HK-2 (cell line): Measurements from ENCODE around the gene SAA2.
"Not testable (repeated sequence)": the region's sequence is repeated elsewhere in the genome, so short reads cannot be mapped to it uniquely, and the experiment has no call there.

Source experiments
- DNase-seq: peaks from one replicate; pipeline ENCODE4 v3.0.0-alpha.2; 2018; ENCODE audit not compliant: unreplicated experiment

Gene SAA2

GRCh38 chr11:18248561-18248960, at the start of gene SAA2:
Gene SAA2, minus strand, starts transcription at chr11:18248668. Its CDS starts 657 bp downstream, at chr11:18248011.
- peak; percentile 21 for DNase-seq

DNA sequence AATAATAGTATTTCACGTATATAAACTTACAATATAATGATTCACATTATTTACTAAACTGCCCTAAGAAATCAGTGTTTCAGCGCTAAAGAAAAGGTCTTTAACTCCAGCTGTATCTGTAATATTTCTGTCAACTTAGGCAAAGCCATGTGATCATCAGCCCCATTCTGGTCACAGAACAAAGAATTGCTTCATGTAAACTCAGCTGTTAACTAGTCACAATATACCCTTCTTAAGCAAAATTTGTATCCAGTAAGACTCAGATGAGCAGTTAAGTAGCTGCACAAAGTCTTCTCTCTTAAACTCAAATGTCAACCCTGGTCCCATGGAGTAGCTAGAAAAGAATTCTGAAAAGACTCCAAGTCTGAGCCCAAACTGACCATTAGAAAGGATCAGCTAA, 46.8 kb upstream of the SAA2 start:
- no peak for DNase-seq

GRCh38 chr11:18294862-18295261, 46.4 kb upstream of the SAA2 start:
- DNase-seq = no peak

GRCh38 chr11:18288911-18289310, 40.4 kb upstream of the SAA2 start:
- DNase-seq = no peak

DNA sequence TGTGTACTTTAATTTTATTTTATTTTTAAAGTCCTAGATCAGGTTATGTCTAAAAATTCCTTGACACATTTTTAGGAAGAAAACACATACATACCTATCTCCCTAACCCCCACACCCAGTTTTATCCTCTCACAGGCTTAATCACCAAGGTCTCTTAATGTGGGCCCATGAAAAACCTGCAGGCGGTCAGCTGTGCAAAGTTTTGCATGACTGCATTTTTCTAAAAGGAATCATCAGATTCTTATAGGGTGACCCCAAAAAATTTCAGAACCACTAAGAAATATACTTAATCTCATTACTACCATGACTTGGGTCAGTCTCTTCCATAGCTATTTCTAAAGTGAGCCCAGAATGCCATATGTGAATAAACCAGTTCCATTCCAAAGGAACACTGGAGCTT, 37.4 kb upstream of the SAA2 start:
- no peak for DNase-seq

DNA sequence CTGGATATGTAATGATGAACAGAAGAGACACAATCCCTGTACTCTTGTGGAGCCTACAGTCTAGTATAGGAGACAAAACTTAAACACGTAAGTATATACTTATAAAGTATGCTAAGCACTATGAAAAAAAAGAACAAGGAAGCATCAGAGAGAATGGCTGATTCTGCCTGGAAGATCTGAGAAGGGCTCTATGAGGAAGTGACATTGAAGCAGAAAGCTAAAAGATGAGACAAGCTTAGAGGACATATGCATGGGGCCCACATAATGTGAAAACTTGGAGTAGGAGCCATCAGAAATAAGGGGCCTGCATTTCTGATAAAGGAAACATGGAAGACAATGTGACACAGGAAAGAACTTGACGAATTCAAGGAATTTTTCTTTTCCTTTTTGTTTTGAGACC, 34.2 kb upstream of the SAA2 start:
- DNase-seq = no peak

GRCh38 chr11:18280438-18281045, 32.1 kb upstream of the SAA2 start:
- no peak for DNase-seq

GRCh38 chr11:18277565-18278271, 29.2 kb upstream of the SAA2 start:
- no peak for DNase-seq

GRCh38 chr11:18271206-18271605, 22.7 kb upstream of the SAA2 start:
- DNase-seq = no peak

DNA sequence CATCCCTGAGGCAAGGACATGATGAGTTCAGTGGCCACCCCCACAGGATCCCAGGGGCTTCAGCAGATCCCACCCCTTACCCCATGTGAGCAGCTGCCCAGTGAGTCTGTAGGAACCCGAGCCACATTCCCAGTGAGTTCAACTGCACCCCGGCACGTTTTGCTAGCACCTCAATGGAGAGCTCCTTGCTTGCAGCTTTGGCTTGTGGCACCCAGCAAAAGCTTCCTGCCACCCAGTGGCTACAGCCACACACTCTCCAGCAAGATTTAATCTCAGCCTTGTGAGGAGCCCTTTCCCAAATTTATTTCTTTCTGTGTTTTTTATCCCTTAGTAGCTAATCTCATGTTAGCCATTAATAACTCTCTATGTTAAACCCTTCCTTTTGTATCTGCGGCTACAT, 21.6 kb upstream of the SAA2 start:
- no peak for DNase-seq

DNA sequence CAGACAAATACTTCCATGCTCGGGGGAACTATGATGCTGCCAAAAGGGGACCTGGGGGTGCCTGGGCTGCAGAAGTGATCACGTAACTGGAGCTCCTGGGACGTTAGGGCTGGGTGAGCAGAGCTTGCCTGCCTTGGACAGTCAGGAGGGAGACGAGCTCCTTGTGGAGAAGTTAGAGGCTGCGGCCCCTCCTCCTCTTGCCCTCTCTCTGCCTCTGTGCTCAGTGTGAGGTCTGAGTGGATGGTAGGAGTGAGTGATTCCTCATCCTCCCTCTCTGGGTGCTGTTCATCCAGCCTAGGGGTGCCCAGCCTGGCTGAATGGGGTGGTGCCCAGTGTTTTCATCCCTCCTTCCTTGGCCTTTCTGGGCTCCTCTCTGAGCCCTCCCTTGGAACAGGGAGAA, 20.8 kb upstream of the SAA2 start:
- not testable (repeated sequence) for DNase-seq

DNA sequence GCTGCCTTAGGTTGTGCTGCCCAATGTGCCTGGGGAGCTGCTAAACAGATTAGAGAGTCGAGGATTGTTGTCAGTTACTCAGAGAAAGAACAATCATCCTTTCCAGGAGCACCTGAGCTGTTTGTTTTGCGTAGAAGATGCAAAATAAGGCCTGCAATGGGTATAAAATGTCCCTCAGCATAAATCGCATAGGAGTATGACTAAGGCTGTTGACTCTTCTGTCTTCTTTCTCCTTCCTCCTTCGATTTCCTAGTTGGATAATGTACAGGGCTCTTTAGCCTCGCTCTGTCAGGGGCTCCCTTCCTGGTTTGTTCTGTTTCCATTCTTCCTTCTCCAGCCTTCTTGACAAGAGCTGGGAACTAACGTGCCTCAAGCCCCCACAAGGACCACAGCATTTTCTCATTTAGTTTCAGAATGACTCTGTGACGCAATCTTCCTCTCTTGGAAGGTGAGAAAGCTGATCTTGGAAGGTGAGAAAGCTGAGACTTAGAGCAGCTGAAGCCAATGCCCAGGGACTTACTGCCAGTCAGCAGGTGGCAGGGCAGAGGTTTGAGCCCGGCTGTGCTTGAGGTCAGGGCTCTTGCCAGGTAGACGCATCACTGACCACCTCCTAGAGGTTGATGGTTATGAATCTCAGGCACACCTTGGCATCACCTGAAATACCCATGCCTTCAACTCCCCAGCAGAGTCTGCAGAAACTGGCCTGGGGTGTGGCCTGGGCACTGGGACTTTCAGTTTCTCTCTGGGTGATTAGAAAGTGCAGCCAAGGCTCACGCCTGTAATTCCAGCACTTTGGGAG, 19.1 kb upstream of the SAA2 start:
- not testable (repeated sequence) for DNase-seq

GRCh38 chr11:18265949-18266348, 17.5 kb upstream of the SAA2 start, which contains the start of gene SAA1:
Gene SAA1, plus strand, starts transcription at chr11:18266264. Its CDS starts 624 bp downstream, at chr11:18266888.
- DNase-seq = no peak

- DNase-seq = no peak
Measured at GRCh38 chr11:18264677-18265555, 16.4 kb upstream of the SAA2 start.

- no peak for DNase-seq
Measured at GRCh38 chr11:18264035-18264434, 15.6 kb upstream of the SAA2 start.

DNA sequence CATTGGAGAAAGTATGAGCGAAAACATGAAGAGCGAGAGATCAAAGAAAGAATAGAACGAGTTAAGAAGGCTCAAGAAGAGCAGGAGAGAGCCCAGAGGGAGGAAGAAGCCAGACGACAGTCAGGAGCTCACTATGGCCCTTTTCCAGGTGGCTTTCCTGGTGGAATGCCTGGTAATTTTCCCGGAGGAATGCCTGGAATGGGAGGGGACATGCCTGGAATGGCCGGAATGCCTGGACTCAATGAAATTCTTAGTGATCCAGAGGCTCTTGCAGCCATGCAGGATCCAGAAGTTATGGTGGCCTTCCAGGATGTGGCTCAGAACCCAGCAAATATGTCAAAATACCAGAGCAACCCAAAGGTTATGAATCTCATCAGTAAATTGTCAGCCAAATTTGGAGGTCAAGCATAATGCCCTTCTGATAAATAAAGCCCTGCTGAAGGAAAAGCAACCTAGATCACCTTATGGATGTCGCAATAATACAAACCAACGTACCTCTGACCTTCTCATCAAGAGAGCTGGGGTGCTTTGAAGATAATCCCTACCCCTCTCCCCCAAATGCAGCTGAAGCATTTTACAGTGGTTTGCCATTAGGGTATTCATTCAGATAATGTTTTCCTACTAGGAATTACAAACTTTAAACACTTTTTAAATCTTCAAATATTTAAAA, 14.3 kb upstream of the SAA2 start:
- DNase-seq = not testable (repeated sequence)

DNA sequence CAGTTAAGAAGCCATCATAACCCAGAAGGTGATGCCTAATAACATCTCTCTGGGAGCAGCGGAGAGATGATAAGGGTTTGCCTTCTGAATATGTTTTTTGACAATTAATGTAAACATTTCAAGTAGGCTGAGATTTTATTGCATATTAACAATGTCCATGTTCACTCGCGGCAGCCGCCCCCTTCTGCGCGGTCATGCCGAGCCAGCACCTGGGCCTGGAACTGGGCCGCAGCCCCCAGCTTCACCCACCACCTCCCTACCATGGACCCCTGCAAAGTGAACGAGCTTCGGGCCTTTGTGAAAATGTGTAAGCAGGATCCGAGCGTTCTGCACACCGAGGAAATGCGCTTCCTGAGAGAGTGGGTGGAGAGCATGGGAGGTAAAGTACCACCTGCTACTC, 13.3 kb upstream of the SAA2 start:
- DNase-seq = no peak

- no peak for DNase-seq
Measured at GRCh38 chr11:18259259-18259658, 10.8 kb upstream of the SAA2 start.

DNA sequence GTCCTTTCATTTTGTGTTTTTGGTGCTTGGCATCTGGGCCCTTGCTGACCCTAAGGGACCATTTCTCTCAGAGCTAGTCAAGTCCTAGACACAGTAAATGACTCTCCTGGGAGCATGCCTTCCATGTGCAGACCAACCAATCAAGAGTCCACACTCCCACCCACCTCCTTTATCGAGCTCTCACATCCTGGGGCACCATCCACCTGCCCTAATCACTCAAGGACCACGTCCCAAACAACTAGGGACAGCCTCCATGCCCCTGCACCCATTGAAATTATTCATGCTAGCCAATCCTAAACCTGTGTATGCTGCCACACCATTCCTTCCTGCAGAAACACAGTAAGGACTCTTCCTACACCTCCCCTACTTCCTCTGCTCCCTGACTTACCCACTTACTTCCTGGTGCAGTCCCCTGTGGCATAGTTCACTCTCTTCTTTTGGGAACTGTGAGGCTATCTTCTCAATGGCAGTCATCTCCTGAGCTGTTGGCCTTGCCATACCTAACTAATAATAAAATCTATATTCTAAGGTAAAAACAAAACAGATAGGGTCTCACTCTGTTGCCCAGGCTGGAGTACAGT, 6.4 kb upstream of the SAA2 start:
- no peak for DNase-seq

DNA sequence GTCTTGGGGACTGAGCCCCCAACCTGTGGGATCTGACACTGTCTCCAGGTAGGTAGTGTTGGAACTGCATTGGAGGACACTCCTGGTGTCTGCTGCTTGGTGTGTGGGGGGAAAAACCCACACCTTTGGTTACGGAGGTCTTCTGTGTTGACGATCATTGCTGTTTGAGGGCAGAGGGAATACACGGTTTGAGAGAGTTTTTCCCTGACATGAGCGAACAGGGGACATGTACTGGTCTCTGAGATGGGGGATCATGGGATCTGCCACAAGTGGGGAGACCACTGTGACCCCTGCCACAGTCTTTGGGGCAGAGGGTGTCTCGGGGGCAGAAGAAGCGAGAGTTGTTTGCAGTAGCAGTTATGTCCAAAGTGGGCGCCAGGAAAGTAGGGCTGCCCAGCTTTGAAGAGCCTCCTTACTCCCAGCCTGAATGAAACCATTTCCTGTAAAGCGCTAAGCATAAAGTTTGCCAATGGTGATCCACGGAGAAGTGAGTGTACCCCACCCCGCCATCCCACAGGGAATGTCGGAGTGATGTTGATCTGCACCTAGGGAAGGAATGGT, 5.4 kb upstream of the SAA2 start:
- DNase-seq = no peak

GRCh38 chr11:18253233-18253632, 4.8 kb upstream of the SAA2 start:
- DNase-seq = no peak
